ENCODE results near the gene MRTFA. TPM values are rescaled to one million over a fixed set of nuclear protein-coding genes. Genes with fewer than 3 reads are reported as not detected.

Gene MRTFA
- polyA plus RNA-seq, 1 of the 3 experiments (the other 2 are of a cell fraction): 5.8 TPM

DNA sequence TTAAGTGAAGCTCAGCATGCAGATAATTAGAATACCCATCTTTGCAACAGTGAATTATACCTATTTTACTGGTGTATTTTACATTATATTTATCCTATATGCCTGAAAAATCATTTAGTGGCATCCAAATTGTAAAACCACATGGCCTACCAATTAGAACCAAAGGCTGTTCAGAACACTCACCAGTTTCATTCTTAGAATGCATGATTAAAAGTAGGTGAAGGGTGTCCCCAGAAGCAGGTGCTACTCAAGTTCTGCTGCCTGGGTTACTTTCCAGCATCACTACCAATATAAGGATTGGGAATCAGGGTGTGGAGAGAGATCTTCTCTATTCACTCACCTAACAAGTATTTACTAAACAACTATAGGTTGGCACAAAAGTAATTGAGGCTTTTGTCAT is 162.8 kb downstream of the MRTFA start:
- no peaks in the 10 kb centered on the region for H3K9me3 ChIP-seq
- H4K20me1 ChIP-seq (ENCODE audit: insufficient read depth): no peaks in the 10 kb centered on the region
- CTCF ChIA-PET: interaction anchor here (4.0 kb wide), 1 partner anchor 38 kb away, joined by 15 read pairs; no protein-coding TSS in a partner anchor
- no peaks in the 10 kb centered on the region for H3K27me3 ChIP-seq (ENCODE audit: insufficient read depth)
- H3K4me2 ChIP-seq: no peak overlapping the region
- no peak overlapping the region for H3K4me3 ChIP-seq (ENCODE audit: low read depth in 2 of 2, low read length in 1 of 2)
- DNase-seq: no peak
- no peak overlapping the region for H3K27ac ChIP-seq (ENCODE audit: low read depth in 2 of 2, low read length in 1 of 2)
- peaks cover 73% of the 10 kb centered on the region for H3K79me2 ChIP-seq (ENCODE audit: insufficient read depth)
- TF ChIP-seq MEF2A (IDR thresholded peaks at IDR 0.05; ENCODE audit: borderline replicate concordance, low read depth): no peak
- TF ChIP-seq JUND (IDR thresholded peaks at IDR 0.05): no peak
- no peak for TF ChIP-seq SMC3 (IDR thresholded peaks at IDR 0.05; ENCODE audit: low read depth, low read length)
- no peak for TF ChIP-seq CHD2 (IDR thresholded peaks at IDR 0.05; ENCODE audit: low read length, partially characterized antibody)
- TF ChIP-seq MAX (IDR thresholded peaks at IDR 0.05; ENCODE audit: low read depth): no peak
- TF ChIP-seq, protein P1, sequence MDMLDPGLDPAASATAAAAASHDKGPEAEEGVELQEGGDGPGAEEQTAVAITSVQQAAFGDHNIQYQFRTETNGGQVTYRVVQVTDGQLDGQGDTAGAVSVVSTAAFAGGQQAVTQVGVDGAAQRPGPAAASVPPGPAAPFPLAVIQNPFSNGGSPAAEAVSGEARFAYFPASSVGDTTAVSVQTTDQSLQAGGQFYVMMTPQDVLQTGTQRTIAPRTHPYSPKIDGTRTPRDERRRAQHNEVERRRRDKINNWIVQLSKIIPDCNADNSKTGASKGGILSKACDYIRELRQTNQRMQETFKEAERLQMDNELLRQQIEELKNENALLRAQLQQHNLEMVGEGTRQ (IDR thresholded peaks at IDR 0.05; ENCODE audit: borderline replicate concordance, low read depth, low read length): no peak
- TF ChIP-seq NFIC (IDR thresholded peaks at IDR 0.05; ENCODE audit: borderline replicate concordance): no peak
- POLR2A ChIA-PET: no interaction called here
- no peaks in the 10 kb centered on the region for H3K36me3 ChIP-seq (replicated peaks in 1 of 2; ENCODE audit: control insufficient read depth in 1 of 2, insufficient read depth in 2 of 2, low read length in 1 of 2)
- no peak overlapping the region for H3K9ac ChIP-seq
- no peaks in the 10 kb centered on the region for H3K9me2 ChIP-seq
- no peaks in the 10 kb centered on the region for H3F3A ChIP-seq (replicated peaks; ENCODE audit: insufficient read depth)
- H3K4me1 ChIP-seq (ENCODE audit: control insufficient read depth in 1 of 2, insufficient read depth in 2 of 2, low read depth in 1 of 2, low read length in 1 of 2): no peaks in the 10 kb centered on the region; a peak in 2 of 4 replicates
- H2AFZ ChIP-seq (ENCODE audit: low read depth): no peak overlapping the region

DNA sequence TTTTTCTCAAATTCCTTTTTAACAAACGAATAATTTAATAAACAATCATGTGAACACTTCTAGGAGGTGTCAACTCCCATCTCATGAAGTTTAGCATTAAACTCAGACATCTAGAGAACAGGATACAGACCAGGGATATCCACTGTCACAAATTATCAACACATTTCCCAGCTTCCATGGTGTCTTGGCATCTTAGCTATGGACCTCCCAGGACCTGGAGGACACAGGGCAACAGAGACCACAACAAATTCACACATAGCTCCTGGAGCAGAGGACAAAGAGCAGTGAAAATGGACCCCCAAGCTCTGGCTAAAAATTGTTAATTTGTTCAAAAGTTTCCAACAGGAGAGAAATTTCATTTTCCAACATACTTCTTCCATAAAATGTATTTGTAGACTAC is 163.9 kb downstream of the MRTFA start:
- H3K4me2 ChIP-seq: no peak overlapping the region
- H4K20me1 ChIP-seq (ENCODE audit: insufficient read depth): no peaks in the 10 kb centered on the region
- H3K27ac ChIP-seq (ENCODE audit: low read depth in 2 of 2, low read length in 1 of 2): no peak overlapping the region
- H3K79me2 ChIP-seq (ENCODE audit: insufficient read depth): peaks cover 69% of the 10 kb centered on the region
- H3K4me1 ChIP-seq (ENCODE audit: control insufficient read depth in 1 of 2, insufficient read depth in 2 of 2, low read depth in 1 of 2, low read length in 1 of 2): no peaks in the 10 kb centered on the region; a peak in 2 of 4 replicates
- no peaks in the 10 kb centered on the region for H3K27me3 ChIP-seq (ENCODE audit: insufficient read depth)
- no peak overlapping the region for H3K9ac ChIP-seq
- no peak overlapping the region for H3K4me3 ChIP-seq (ENCODE audit: low read depth in 2 of 2, low read length in 1 of 2)
- no peaks in the 10 kb centered on the region for H3K36me3 ChIP-seq (replicated peaks in 1 of 2; ENCODE audit: control insufficient read depth in 1 of 2, insufficient read depth in 2 of 2, low read length in 1 of 2)
- no peaks in the 10 kb centered on the region for H3K9me2 ChIP-seq
- POLR2A ChIA-PET: no interaction called here
- no peaks in the 10 kb centered on the region for H3K9me3 ChIP-seq
- DNase-seq: no peak
- H2AFZ ChIP-seq (ENCODE audit: low read depth): no peak overlapping the region
- CTCF ChIA-PET: interaction anchor here (0.6 to 4.0 kb wide), 3 partner anchors 14 to 162 kb away, joined by 3 to 15 read pairs (median 7); no protein-coding TSS in a partner anchor
- WGBS (ENCODE audit: low lambda C conversion rate): 87% methylated on average over 1 of the region's 1 CpG
- H3F3A ChIP-seq (replicated peaks; ENCODE audit: insufficient read depth): no peaks in the 10 kb centered on the region
- TF ChIP-seq MEF2A (IDR thresholded peaks at IDR 0.05; ENCODE audit: borderline replicate concordance, low read depth) (no peak), FOXJ3 (CRISPR knock-in tag; IDR thresholded peaks at IDR 0.05) (no peak), MXI1 (IDR thresholded peaks at IDR 0.05; ENCODE audit: low read depth, low read length) (no peak)

- Histone ChIP-seq H3K4me1 (ENCODE audit: control insufficient read depth in 1 of 2, insufficient read depth in 2 of 2, low read depth in 1 of 2, low read length in 1 of 2) (no peaks in the 10 kb centered on the region; a peak in 2 of 4 replicates), H3K4me3 (ENCODE audit: low read depth in 2 of 2, low read length in 1 of 2) (no peak overlapping the region), H3K9me3 (no peaks in the 10 kb centered on the region), H2AFZ (ENCODE audit: low read depth) (no peak overlapping the region), H3K9me2 (no peaks in the 10 kb centered on the region), H3K27ac (ENCODE audit: low read depth in 2 of 2, low read length in 1 of 2) (no peak overlapping the region), H3K79me2 (ENCODE audit: insufficient read depth) (peaks cover 68% of the 10 kb centered on the region), H3F3A (replicated peaks; ENCODE audit: insufficient read depth) (no peaks in the 10 kb centered on the region), H3K27me3 (ENCODE audit: insufficient read depth) (no peaks in the 10 kb centered on the region), H3K36me3 (replicated peaks in 1 of 2; ENCODE audit: control insufficient read depth in 1 of 2, insufficient read depth in 2 of 2, low read length in 1 of 2) (no peaks in the 10 kb centered on the region), H4K20me1 (ENCODE audit: insufficient read depth) (no peaks in the 10 kb centered on the region), H3K4me2 (no peak overlapping the region), H3K9ac (no peak overlapping the region)
- POLR2A ChIA-PET: no interaction called here
- TF ChIP-seq, protein P1 (IDR thresholded peaks at IDR 0.05; ENCODE audit: borderline replicate concordance, low read depth, low read length): no peak
- TF ChIP-seq POLR2AphosphoS5 (IDR thresholded peaks at IDR 0.05; ENCODE audit: low read depth, low read length) (no peak), FOXJ3 (CRISPR knock-in tag; IDR thresholded peaks at IDR 0.05) (no peak), TCF12 (IDR thresholded peaks at IDR 0.05) (no peak)
- TF ChIP-seq, protein P2, sequence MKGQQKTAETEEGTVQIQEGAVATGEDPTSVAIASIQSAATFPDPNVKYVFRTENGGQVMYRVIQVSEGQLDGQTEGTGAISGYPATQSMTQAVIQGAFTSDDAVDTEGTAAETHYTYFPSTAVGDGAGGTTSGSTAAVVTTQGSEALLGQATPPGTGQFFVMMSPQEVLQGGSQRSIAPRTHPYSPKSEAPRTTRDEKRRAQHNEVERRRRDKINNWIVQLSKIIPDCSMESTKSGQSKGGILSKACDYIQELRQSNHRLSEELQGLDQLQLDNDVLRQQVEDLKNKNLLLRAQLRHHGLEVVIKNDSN (IDR thresholded peaks at IDR 0.05; ENCODE audit: borderline replicate concordance, low read depth): no peak
- DNase-seq: no peak
- CTCF ChIA-PET: interaction anchor here (0.6 to 4.0 kb wide), 4 partner anchors 15 to 161 kb away, joined by 3 to 15 read pairs (median 5); no protein-coding TSS in a partner anchor
- 100% methylated on average over 2 of the region's 2 CpGs for WGBS (ENCODE audit: low lambda C conversion rate)
Observed at GRCh38 chr22:40472051-40472450, 164.5 kb downstream of the MRTFA start.

All from SK-N-SH (cell line).